SK-N-SH (cell line): Measurements from ENCODE around the gene RAB23.

Experiments
- CHD2 ChIP-seq: fragments of 150-350 bp; IDR thresholded peaks from 2 replicates; pipeline ENCODE4 v1.6.1; 2018; ENCODE audit warnings: low read length; ENCODE audit not compliant: partially characterized antibody
- CTCF ChIP-seq: fragments of 200-600 bp; sonication (generic); IDR thresholded peaks from 2 replicates; pipeline ENCODE4 v1.6.1; 2017; ENCODE audit warnings: antibody characterized with exemption, mild to moderate bottlenecking, moderate library complexity
- EZH2phosphoT487 ChIP-seq: fragments of 200-600 bp; sonication (generic); IDR thresholded peaks from 2 replicates; pipeline ENCODE4 v1.6.1; 2017; ENCODE audit warnings: low read depth, mixed run types, mild to moderate bottlenecking, antibody characterized with exemption, moderate library complexity, borderline replicate concordance
- MAX ChIP-seq: IDR thresholded peaks from 2 replicates; pipeline ENCODE4 v1.4.0; 2012; ENCODE audit warnings: low read depth
- MXI1 ChIP-seq: IDR thresholded peaks from 2 replicates; pipeline ENCODE4 v1.6.1; 2012; ENCODE audit warnings: mild to moderate bottlenecking, low read depth, low read length, improper control_type of control experiment
- NRF1 ChIP-seq: IDR thresholded peaks from 2 replicates; pipeline ENCODE4 v1.6.1; 2012; ENCODE audit warnings: low read depth, mild to moderate bottlenecking, low read length
- POLR2AphosphoS5 ChIP-seq: IDR thresholded peaks from 2 replicates; pipeline ENCODE4 v1.6.1; 2012; ENCODE audit warnings: low read depth, low read length
- RAD21 ChIP-seq: IDR thresholded peaks from 2 replicates; pipeline ENCODE4 v1.6.1; 2012; ENCODE audit warnings: mild to moderate bottlenecking, low read length
- SMC3 ChIP-seq: IDR thresholded peaks from 2 replicates; pipeline ENCODE4 v1.6.1; 2012; ENCODE audit warnings: low read depth, low read length, improper control_type of control experiment
- ZBTB33 ChIP-seq: IDR thresholded peaks from 2 replicates; pipeline ENCODE4 v1.4.0; 2012; ENCODE audit warnings: low read depth, borderline replicate concordance

- no peak for TF ChIP-seq CTCF
- no peak for TF ChIP-seq RAD21
- TF ChIP-seq POLR2AphosphoS5, result no peak
- no peak for TF ChIP-seq MAX
- TF ChIP-seq MXI1, result no peak
- no peak for TF ChIP-seq SMC3
- TF ChIP-seq NRF1, result no peak
- TF ChIP-seq CHD2, result no peak
- no peak for TF ChIP-seq ZBTB33
- no peak for TF ChIP-seq EZH2phosphoT487
Observed at GRCh38 chr6:57141451-57142177, 80.5 kb downstream of the RAB23 start.
